A549 (cell line): ENCODE measurements around the gene SYMPK. TPM values are rescaled to one million over a fixed set of nuclear protein-coding genes. Genes with fewer than 3 reads are reported as not detected.
A peak's percentile ranks its signal among the peaks of the same experiment; 100 is the strongest.

Experiments used
- ATAC-seq, 2 experiments: fragments of 200-7000 bp in 1 of 2; fragments of >200 bp in 1 of 2; cut with Nextera tagmentation in 1 of 2; cut with Tn5 transposase in 1 of 2; 3 replicates each; pipeline versions ENCODE4 v1.8.0 to v1.9.1; 2018 to 2020; ENCODE audit warnings: mild to moderate bottlenecking in 1 of 2, moderate library complexity in 1 of 2
- CTCF ChIA-PET: fragments of 300-600 bp; sonication (Branson Sonifier 250); formaldehyde crosslinking; extraction: SDS; loops from one replicate; lab custom pipeline; 2021; ENCODE audit warnings: antibody characterized with exemption, inconsistent platforms; lab: Yijun Ruan, JAX
- POLR2A ChIA-PET: fragments of 350-600 bp; formaldehyde crosslinking; extraction: SDS; loops from one replicate; lab custom pipeline; 2021; ENCODE audit warnings: antibody characterized with exemption, inconsistent platforms; lab: Yijun Ruan, JAX
- DNase-seq, 2 experiments: peaks; one replicate each; pipeline versions ENCODE4 v3.0.0 to v3.0.0-alpha.2; 2011 to 2016; ENCODE audit warnings: low read depth in 1 of 2, low spot score in 1 of 2
- FAIRE-seq: peaks from 2 replicates; lab custom pipeline; 2011; peaks lifted over from hg19 to GRCh38; lab: Jason Lieb, UNC
- H3K27ac ChIP-seq, 2 experiments: fragments of >200 bp; sonication (Bioruptor Twin); formaldehyde crosslinking; 3 replicates each; pipeline ENCODE4 v1.5.1; 2016 to 2017
- H3K4me1 ChIP-seq: fragments of >200 bp; sonication (Bioruptor Twin); formaldehyde crosslinking; 3 replicates; pipeline ENCODE4 v1.6.1; 2016
- H3K4me2 ChIP-seq: fragments of >200 bp; sonication (Bioruptor Twin); formaldehyde crosslinking; 3 replicates; pipeline ENCODE4 v1.6.1; 2016
- H3K4me3 ChIP-seq: fragments of >200 bp; sonication (Bioruptor Twin); formaldehyde crosslinking; 3 replicates; pipeline ENCODE4 v1.5.1; 2016
- H3K9me3 ChIP-seq: fragments of >200 bp; sonication (Bioruptor Twin); formaldehyde crosslinking; 3 replicates; pipeline ENCODE4 v1.6.1; 2016
- CBX2 ChIP-seq: fragments of 200-600 bp; sonication (generic); IDR thresholded peaks from 2 replicates; pipeline ENCODE4 v1.6.1; 2016; ENCODE audit warnings: low read depth, mild to moderate bottlenecking, borderline replicate concordance
- CHD2 ChIP-seq: fragments of 150-350 bp; IDR thresholded peaks from 2 replicates; pipeline ENCODE4 v1.6.1; 2014; ENCODE audit warnings: low read length; ENCODE audit not compliant: partially characterized antibody
- CHD4 ChIP-seq: fragments of 200-600 bp; sonication (generic); IDR thresholded peaks from 2 replicates; pipeline ENCODE4 v1.6.1; 2016; ENCODE audit warnings: antibody characterized with exemption, mild to moderate bottlenecking, borderline replicate concordance
- ELK1 ChIP-seq: fragments of 150-350 bp; IDR thresholded peaks from 2 replicates; pipeline ENCODE4 v1.6.1; 2014; ENCODE audit warnings: low read depth, mild to moderate bottlenecking, low read length
- FOSL2 ChIP-seq, 2 experiments: fragments of 450-650 bp in 1 of 2; fragments of >200 bp in 1 of 2; sonication (Bioruptor Twin) in 1 of 2; formaldehyde crosslinking; IDR thresholded peaks; 2 replicates each; pipeline versions ENCODE4 v1.5.0 to v1.6.1; 2016 to 2020; ENCODE audit warnings: mild to moderate bottlenecking in 1 of 2, moderate library complexity in 1 of 2
- HMGXB4 ChIP-seq: fragments of 250-450 bp; sonication (Bioruptor Pico); IDR thresholded peaks from 2 replicates; pipeline ENCODE4 v1.5.0; 2021; ENCODE audit warnings: mild to moderate bottlenecking, moderate library complexity, borderline replicate concordance
- HOXB13 ChIP-seq: fragments of 250-450 bp; sonication (Bioruptor Pico); IDR thresholded peaks from 2 replicates; pipeline ENCODE4 v1.5.0; 2020; ENCODE audit warnings: low read depth, mild to moderate bottlenecking, moderate library complexity
- JUN ChIP-seq, 2 experiments: fragments of >200 bp; sonication (Bioruptor Twin); formaldehyde crosslinking; IDR thresholded peaks; 2 replicates in 1 of 2; 3 replicates in 1 of 2; pipeline ENCODE4 v1.6.1; 2016 to 2017
- JUNB ChIP-seq: fragments of >200 bp; sonication (Bioruptor Twin); formaldehyde crosslinking; IDR thresholded peaks from 2 replicates; pipeline ENCODE4 v1.6.1; 2016
- KDM1A ChIP-seq: fragments of 200-600 bp; sonication (generic); IDR thresholded peaks from 2 replicates; pipeline ENCODE4 v1.6.1; 2016; ENCODE audit warnings: low read depth, mild to moderate bottlenecking
- MAX ChIP-seq: IDR thresholded peaks from 2 replicates; pipeline ENCODE4 v1.6.1; 2012
- MAZ ChIP-seq: fragments of 150-350 bp; IDR thresholded peaks from 2 replicates; pipeline ENCODE4 v1.6.1; 2014; ENCODE audit warnings: antibody characterized with exemption, low read depth, low read length, borderline replicate concordance
- NFE2L2 ChIP-seq: fragments of 150-350 bp; conservative IDR thresholded peaks from 2 replicates; pipeline ENCODE4 v1.6.1; 2014; ENCODE audit warnings: low read length
- POLR2A ChIP-seq: IDR thresholded peaks from 2 replicates; pipeline ENCODE4 v1.6.1; 2012; ENCODE audit warnings: mild to moderate bottlenecking, low read length
- POLR2AphosphoS2 ChIP-seq: conservative IDR thresholded peaks from 2 replicates; pipeline ENCODE4 v1.6.1; 2012; ENCODE audit warnings: low read length, improper control_type of control experiment, inconsistent platforms
- RCOR1 ChIP-seq: fragments of 150-350 bp; IDR thresholded peaks from 2 replicates; pipeline ENCODE4 v1.6.1; 2014; ENCODE audit warnings: antibody characterized with exemption, low read length, low read depth
- REST ChIP-seq: fragments of 200-600 bp; sonication (generic); IDR thresholded peaks from 2 replicates; pipeline ENCODE4 v1.6.1; 2016; ENCODE audit warnings: antibody characterized with exemption, mild to moderate bottlenecking, moderate library complexity
- RNF2 ChIP-seq: fragments of 200-600 bp; sonication (generic); IDR thresholded peaks from 2 replicates; pipeline ENCODE4 v1.6.1; 2016; ENCODE audit warnings: low read depth, mild to moderate bottlenecking, antibody characterized with exemption, moderate library complexity, borderline replicate concordance
- USF2 ChIP-seq: fragments of 450-650 bp; IDR thresholded peaks from 2 replicates; pipeline ENCODE4 v1.6.1; 2014; ENCODE audit warnings: antibody characterized with exemption
- ZC3H11A ChIP-seq: fragments of 450-650 bp; IDR thresholded peaks from 2 replicates; pipeline ENCODE4 v1.6.1; 2014; ENCODE audit warnings: antibody characterized with exemption, mild to moderate bottlenecking
- ZNF302 ChIP-seq: fragments of 250-450 bp; sonication (Bioruptor Pico); IDR thresholded peaks from 2 replicates; pipeline ENCODE4 v1.9.0; 2021; ENCODE audit warnings: inconsistent platforms, mild to moderate bottlenecking, moderate library complexity
- ZSCAN20 ChIP-seq: fragments of 250-450 bp; sonication (Bioruptor Pico); IDR thresholded peaks from 2 replicates; pipeline ENCODE4 v1.8.0; 2022; ENCODE audit warnings: mild to moderate bottlenecking, moderate library complexity
- WGBS: methylation state at CpG from one replicate; pipeline ENCODE4 v1.1.6; 2017; ENCODE audit errors: missing lambda C conversion rate; 5-methylcytosine and 5-hydroxymethylcytosine counted together
- polyA plus RNA-seq, 4 experiments: library from polyadenylated mRNA; depleted of rRNA in 3 of 4; stranded (reverse); fragments of >200 nt; fragmentation: RNase III in 1 of 4; extraction: RNeasy Plus Mini Kit Qiagen cat#74134 plus additional on column Dnase treatment in 1 of 4; gene quantifications; 2 replicates in 3 of 4; 3 replicates in 1 of 4; pipeline ENCODE4 v1.2.3, GENCODE V29; 2011 to 2017
- TF ChIP-seq, protein P1 (sequence below): fragments of >200 bp; sonication (Bioruptor Twin); formaldehyde crosslinking; IDR thresholded peaks from 2 replicates; pipeline ENCODE4 v1.6.1; 2016
- TF ChIP-seq, protein P2 (sequence below): fragments of >200 bp; sonication (Bioruptor Twin); formaldehyde crosslinking; IDR thresholded peaks from 3 replicates; pipeline ENCODE4 v1.6.1; 2016

The SYMPK gene
- polyA plus RNA-seq, 2 of the 4 experiments (the other 2 are of a cell fraction): 61.9 to 105 TPM

GRCh38 chr19:45842198-45842597 is 20.7 kb downstream of the SYMPK start:
- H3K4me2 ChIP-seq: no peak overlapping the region
- peaks cover 8% of the 10 kb centered on the region for H3K9me3 ChIP-seq
- no peak overlapping the region for H3K27ac ChIP-seq
- TF ChIP-seq KDM1A: no peak
- TF ChIP-seq CHD2: no peak
- no peak for TF ChIP-seq POLR2A
- no peak for TF ChIP-seq CHD4
- no peak for TF ChIP-seq ZC3H11A
- TF ChIP-seq JUNB: no peak
- no peak for TF ChIP-seq RNF2
- no peak for TF ChIP-seq REST
- no peak for TF ChIP-seq ELK1
- TF ChIP-seq, protein P1, sequence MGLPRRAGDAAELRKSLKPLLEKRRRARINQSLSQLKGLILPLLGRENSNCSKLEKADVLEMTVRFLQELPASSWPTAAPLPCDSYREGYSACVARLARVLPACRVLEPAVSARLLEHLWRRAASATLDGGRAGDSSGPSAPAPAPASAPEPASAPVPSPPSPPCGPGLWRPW: no peak
- TF ChIP-seq HOXB13 (CRISPR knock-in tag): no peak
- no peak for TF ChIP-seq FOSL2 (IDR thresholded peaks at IDR 0.05)
- TF ChIP-seq FOSL2 (CRISPR knock-in tag; IDR thresholded peaks at IDR 0.05): no peak
- no peak for TF ChIP-seq HMGXB4
- TF ChIP-seq JUN (IDR thresholded peaks at IDR 0.05): no peak
- TF ChIP-seq, protein P2, sequence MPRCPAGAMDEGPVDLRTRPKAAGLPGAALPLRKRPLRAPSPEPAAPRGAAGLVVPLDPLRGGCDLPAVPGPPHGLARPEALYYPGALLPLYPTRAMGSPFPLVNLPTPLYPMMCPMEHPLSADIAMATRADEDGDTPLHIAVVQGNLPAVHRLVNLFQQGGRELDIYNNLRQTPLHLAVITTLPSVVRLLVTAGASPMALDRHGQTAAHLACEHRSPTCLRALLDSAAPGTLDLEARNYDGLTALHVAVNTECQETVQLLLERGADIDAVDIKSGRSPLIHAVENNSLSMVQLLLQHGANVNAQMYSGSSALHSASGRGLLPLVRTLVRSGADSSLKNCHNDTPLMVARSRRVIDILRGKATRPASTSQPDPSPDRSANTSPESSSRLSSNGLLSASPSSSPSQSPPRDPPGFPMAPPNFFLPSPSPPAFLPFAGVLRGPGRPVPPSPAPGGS: no peak
- TF ChIP-seq NFE2L2: no peak
- no peaks in the 10 kb centered on the region for H3K4me1 ChIP-seq
- FAIRE-seq (no peak), DNase-seq (no peak), ATAC-seq (peak; percentile 29 to 40; a peak in 3 of 6 replicates)
- H3K4me3 ChIP-seq: no peak overlapping the region
- 94% methylated on average over 14 of the region's 14 CpGs for WGBS
- CTCF ChIA-PET: interaction anchor here (0.9 to 6.8 kb wide), 6 partner anchors 10 to 44 kb away, joined by 3 to 50 read pairs (median 4); partner anchors contain the start of gene FOXA3
- POLR2A ChIA-PET: interaction anchor here (1.1 kb wide), 1 partner anchor 21 kb away, joined by 4 read pairs; no protein-coding TSS in a partner anchor

DNA sequence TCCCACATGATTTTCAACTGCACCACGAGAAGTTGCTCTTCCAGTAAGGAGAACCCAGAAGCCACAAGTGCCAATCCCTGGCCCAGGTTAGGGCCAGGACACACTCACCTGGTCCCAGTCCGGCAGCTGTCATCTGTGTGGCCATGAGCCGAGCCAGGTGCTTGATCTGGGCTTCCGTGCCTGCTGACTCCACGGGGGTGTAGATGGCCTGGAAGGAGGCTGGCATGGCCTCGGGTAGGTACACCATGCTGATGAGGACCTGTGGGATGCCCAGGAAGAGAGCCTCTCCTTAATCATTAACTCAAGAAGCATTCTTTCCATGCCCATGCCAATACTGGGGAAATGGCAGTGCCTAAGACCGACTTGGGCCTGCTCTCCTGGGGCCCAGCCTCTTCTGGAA is 28.0 kb downstream of the SYMPK start:
- Histone ChIP-seq H3K4me2 (no peak overlapping the region), H3K27ac (no peak overlapping the region), H3K4me1 (no peaks in the 10 kb centered on the region), H3K9me3 (peaks cover 8% of the 10 kb centered on the region), H3K4me3 (no peak overlapping the region)
- peak; percentile 13 to 33; a peak in 1 of 6 replicates for ATAC-seq
- ChIA-PET CTCF (interaction anchor here (0.8 to 62.0 kb wide), 4 partner anchors 10 to 50 kb away, joined by 3 to 2204 read pairs (median 20); partner anchors contain the start of genes DMPK, DMWD, FOXA3 and RSPH6A), POLR2A (no interaction called here)
- no peak for FAIRE-seq
- DNase-seq: no peak
- WGBS: 82% methylated on average over 7 of the region's 7 CpGs
- no peak for TF ChIP-seq ZNF302 (CRISPR knock-in tag)
- no peak for TF ChIP-seq RNF2
- TF ChIP-seq MAX: no peak
- TF ChIP-seq CBX2: no peak
- TF ChIP-seq RCOR1: no peak
- TF ChIP-seq USF2: no peak
- no peak for TF ChIP-seq POLR2AphosphoS2
- no peak for TF ChIP-seq ZSCAN20 (CRISPR knock-in tag)
- TF ChIP-seq MAZ: no peak
